Mammary epithelial cell (primary cell): ENCODE results near the gene YIF1B.

ENCODE experiments used
- CTCF ChIP-seq, 2 donors: IDR thresholded peaks in 1 of 2; conservative IDR thresholded peaks in 1 of 2; 2 replicates each; pipeline ENCODE4 v1.5.1; 2011 to 2012; ENCODE audit warnings: inconsistent platforms in 2 of 2, low read length in 2 of 2, mild to moderate bottlenecking in 2 of 2, control low read depth in 1 of 2, low read depth in 1 of 2; ENCODE audit not compliant: insufficient read depth in 1 of 2; ENCODE audit errors: extremely low read depth in 1 of 2
- EZH2 ChIP-seq: IDR thresholded peaks from 2 replicates; pipeline ENCODE4 v1.6.1; 2012; ENCODE audit warnings: low read length, inconsistent platforms, borderline replicate concordance

DNA sequence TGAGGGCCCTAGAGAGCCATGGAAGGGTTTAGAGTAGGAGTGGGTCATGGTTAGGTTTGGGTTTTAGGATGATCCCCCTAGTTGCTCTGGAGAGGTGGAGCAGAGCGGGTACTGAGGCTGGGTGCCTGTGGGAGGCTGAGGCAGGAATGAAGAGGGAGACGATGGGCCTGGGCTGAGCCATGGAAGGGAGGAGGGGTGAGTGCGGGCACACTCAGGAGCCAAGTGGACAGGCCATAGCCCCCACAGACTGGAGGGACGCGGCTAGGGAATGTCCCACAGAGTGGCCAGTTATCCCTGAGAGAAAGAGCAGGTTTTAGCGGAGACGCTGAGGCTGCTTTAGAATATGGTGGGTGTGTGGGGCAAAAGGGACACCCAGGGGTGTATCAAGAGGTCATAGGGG is 13.9 kb upstream of the YIF1B start:
- TF ChIP-seq CTCF (conservative IDR thresholded peaks at IDR 0.05 in 1 of 2, IDR thresholded peaks at IDR 0.05 in 1 of 2; ENCODE audit: extremely low read depth in 1 of 2, insufficient read depth in 1 of 2, low read depth in 1 of 2, low read length in 2 of 2) (no peak), EZH2 (no peak)
